Naive thymus-derived CD8-positive, alpha-beta T cell (primary cell): ENCODE measurements around the gene IFI6. TPM values are rescaled to one million over a fixed set of nuclear protein-coding genes. Genes with fewer than 3 reads are reported as not detected.
"Not testable (repeated sequence)": the region's sequence is repeated elsewhere in the genome, so short reads cannot be mapped to it uniquely, and the experiment has no call there.

Experiments
- ATAC-seq, 2 donors: fragments of 150-1000 bp; cut with Tn5 transposase in 1 of 2; sonication (Bioruptor Pico), chemical (Tn5 transposase) in 1 of 2; 1 replicate in 1 of 2; 2 replicates in 1 of 2; pipeline ENCODE4 v1.10.0; 2021; ENCODE audit warnings: mild to moderate bottlenecking in 2 of 2, moderate library complexity in 2 of 2
- POLR2A ChIA-PET: fragments of 350-600 bp; sonication (Branson Sonifier 250); formaldehyde crosslinking; loops from one replicate; lab custom pipeline; 2021; ENCODE audit warnings: antibody characterized with exemption; lab: Charles Lee
- DNase-seq, 10 donors: peaks; one replicate each; pipeline versions ENCODE4 v3.0.0 to v3.0.0-alpha.2; 2020 to 2022
- H3K27ac Mint-ChIP-seq, 10 donors: one replicate each; pipeline ENCODE4 v1.8.0; 2020 to 2022; ENCODE audit warnings: mild to moderate bottlenecking in 10 of 10, mixed read lengths in 10 of 10, moderate library complexity in 4 of 10, inconsistent platforms in 1 of 10
- H3K27me3 Mint-ChIP-seq, 5 donors: one replicate each; pipeline ENCODE4 v1.8.0; 2021 to 2022; ENCODE audit warnings: mixed read lengths in 5 of 5
- H3K36me3 Mint-ChIP-seq, 3 donors: one replicate each; pipeline ENCODE4 v1.8.0; 2020 to 2022; ENCODE audit warnings: mixed read lengths in 3 of 3, mild to moderate bottlenecking in 2 of 3, inconsistent platforms in 1 of 3
- H3K4me1 Mint-ChIP-seq, 4 donors: one replicate each; pipeline ENCODE4 v1.8.0; 2021 to 2022; ENCODE audit warnings: mixed read lengths in 4 of 4
- H3K4me3 Mint-ChIP-seq, 10 donors: one replicate each; pipeline ENCODE4 v1.8.0; 2020 to 2022; ENCODE audit warnings: mild to moderate bottlenecking in 10 of 10, mixed read lengths in 10 of 10, moderate library complexity in 6 of 10, inconsistent platforms in 1 of 10
- H3K9me3 Mint-ChIP-seq, 9 donors: one replicate each; pipeline ENCODE4 v1.8.0; 2020 to 2022; ENCODE audit warnings: mixed read lengths in 9 of 9, mild to moderate bottlenecking in 3 of 9, inconsistent platforms in 1 of 9, moderate library complexity in 1 of 9
- polyA plus RNA-seq, 3 donors: library from polyadenylated mRNA; unstranded; fragments of 300-500 nt; fragmentation: Illumina TruSeq; gene quantifications; one replicate each; pipeline ENCODE4 v1.2.3, GENCODE V29; 2021
- total RNA-seq, 8 experiments: library from RNA in 2 of 8; stranded (reverse) in 2 of 8; gene quantifications; one replicate each; pipeline ENCODE4 v1.2.3 and lab custom pipeline; 2021 to 2026

Gene IFI6
- total and polyA plus RNA-seq, 5 experiments from 2014 or later = 23.3 to 171 (median 145) TPM

GRCh38 chr1:27633640-27634176 is 38.3 kb downstream of the IFI6 start:
- H3K36me3 Mint-ChIP-seq = no peaks in the 10 kb centered on the region
- peak overlapping the region; percentile 72 to 92 (median 85) for H3K27ac Mint-ChIP-seq
- DNase-seq = no peak
- no peaks in the 10 kb centered on the region for H3K9me3 Mint-ChIP-seq
- POLR2A ChIA-PET = interaction anchor here (1.1 to 3.2 kb wide), 2 partner anchors 10 to 28 kb away, joined by 3 to 17 read pairs; no protein-coding TSS in a partner anchor
- H3K27me3 Mint-ChIP-seq = no peaks in the 10 kb centered on the region
- no peak for ATAC-seq
- peak overlapping the region; percentile 64 to 85 (median 74) for H3K4me3 Mint-ChIP-seq
- peaks cover 40 to 85% (median 78%) of the 10 kb centered on the region in 4 donors for H3K4me1 Mint-ChIP-seq

- POLR2A ChIA-PET = interaction anchor here (1.1 to 3.2 kb wide), 2 partner anchors 10 to 29 kb away, joined by 3 to 17 read pairs; no protein-coding TSS in a partner anchor
- Mint-ChIP-seq H3K9me3 (no peaks in the 10 kb centered on the region), H3K27me3 (no peaks in the 10 kb centered on the region), H3K4me3 (peak overlapping the region; percentile 64 to 85 (median 76)), H3K4me1 (peaks cover 41 to 85% (median 79%) of the 10 kb centered on the region in 4 donors), H3K36me3 (no peaks in the 10 kb centered on the region), H3K27ac (peak overlapping the region; percentile 80 to 92 (median 86))
- DNase-seq (no peak), ATAC-seq (no peak)
These were observed 38.7 kb downstream of the IFI6 start for GRCh38 chr1:27633298-27633610.

GRCh38 chr1:27632387-27633297 is 39.4 kb downstream of the IFI6 start:
- POLR2A ChIA-PET = interaction anchor here (0.6 to 5.0 kb wide), 6 partner anchors 11 to 151 kb away, joined by 3 to 25 read pairs (median 4); no protein-coding TSS in a partner anchor
- H3K9me3 Mint-ChIP-seq = no peaks in the 10 kb centered on the region
- H3K36me3 Mint-ChIP-seq = no peaks in the 10 kb centered on the region
- ATAC-seq (peak; percentile 45 to 66), DNase-seq (no peak)
- H3K27me3 Mint-ChIP-seq = no peaks in the 10 kb centered on the region
- peak overlapping the region; percentile 23 to 92 (median 85) for H3K27ac Mint-ChIP-seq
- peak overlapping the region; percentile 57 to 85 (median 76) for H3K4me3 Mint-ChIP-seq
- H3K4me1 Mint-ChIP-seq = peaks cover 41 to 81% (median 75%) of the 10 kb centered on the region in 4 donors

GRCh38 chr1:27630859-27631491 is 41.0 kb downstream of the IFI6 start:
- peak overlapping the region in 8 of 10 donors; percentile 28 to 85 (median 63) for H3K4me3 Mint-ChIP-seq
- POLR2A ChIA-PET = interaction anchor here (0.5 to 5.0 kb wide), 7 partner anchors 9 to 542 kb away, joined by 3 to 25 read pairs (median 4); no protein-coding TSS in a partner anchor
- H3K27me3 Mint-ChIP-seq = no peaks in the 10 kb centered on the region
- DNase-seq (no peak), ATAC-seq (no peak)
- H3K27ac Mint-ChIP-seq = peak overlapping the region in 9 of 10 donors; percentile 15 to 89 (median 47)
- H3K9me3 Mint-ChIP-seq = no peaks in the 10 kb centered on the region
- peaks cover 40 to 81% (median 71%) of the 10 kb centered on the region in 4 donors for H3K4me1 Mint-ChIP-seq
- H3K36me3 Mint-ChIP-seq = no peaks in the 10 kb centered on the region

- Mint-ChIP-seq H3K27ac (peak overlapping the region in 8 of 10 donors; percentile 0 to 81 (median 64)), H3K27me3 (no peaks in the 10 kb centered on the region), H3K4me1 (peaks cover 36 to 68% (median 58%) of the 10 kb centered on the region in 4 donors), H3K36me3 (no peaks in the 10 kb centered on the region), H3K4me3 (no peak overlapping the region), H3K9me3 (no peaks in the 10 kb centered on the region)
- DNase-seq (no peak), ATAC-seq (no peak)
- POLR2A ChIA-PET = interaction anchor here (0.6 to 5.0 kb wide), 4 partner anchors 9 to 331 kb away, joined by 3 to 25 read pairs (median 6); no protein-coding TSS in a partner anchor
These were observed 43.3 kb downstream of the IFI6 start for GRCh38 chr1:27628712-27629111.

- H3K9me3 Mint-ChIP-seq, H3K4me3 Mint-ChIP-seq, H3K27ac Mint-ChIP-seq, DNase-seq, ATAC-seq, H3K36me3 Mint-ChIP-seq, H3K27me3 Mint-ChIP-seq: not testable (repeated sequence)
- POLR2A ChIA-PET = interaction anchor here (0.6 to 5.0 kb wide), 3 partner anchors 8 to 21 kb away, joined by 3 to 25 read pairs (median 5); no protein-coding TSS in a partner anchor
- H3K4me1 Mint-ChIP-seq = peaks cover 34 to 58% (median 48%) of the 10 kb centered on the region in 4 donors
These were observed 44.3 kb downstream of the IFI6 start for GRCh38 chr1:27627733-27628132.

GRCh38 chr1:27627061-27627460 is 44.9 kb downstream of the IFI6 start:
- DNase-seq = no peak
- POLR2A ChIA-PET = interaction anchor here (1.0 kb wide), 1 partner anchor 12 kb away, joined by 4 read pairs; no protein-coding TSS in a partner anchor
- H3K27me3 Mint-ChIP-seq = no peaks in the 10 kb centered on the region
- peak overlapping the region in 3 of 10 donors; percentile 76 to 89 (median 84) for H3K27ac Mint-ChIP-seq
- no peaks in the 10 kb centered on the region for H3K36me3 Mint-ChIP-seq
- H3K4me1 Mint-ChIP-seq = peaks cover 31 to 53% (median 42%) of the 10 kb centered on the region in 4 donors
- no peak for ATAC-seq
- no peaks in the 10 kb centered on the region for H3K9me3 Mint-ChIP-seq
- H3K4me3 Mint-ChIP-seq = peak overlapping the region in 1 of 10 donors; percentile 57

GRCh38 chr1:27626031-27626935 is 45.7 kb downstream of the IFI6 start:
- ATAC-seq (no peak), DNase-seq (peak in 1 of 10 donors; percentile 35)
- Mint-ChIP-seq H3K27ac (peak overlapping the region in 5 of 10 donors; percentile 24 to 89 (median 75)), H3K4me3 (peak overlapping the region in 5 of 10 donors; percentile 17 to 85 (median 56)), H3K4me1 (peaks cover 25 to 51% (median 36%) of the 10 kb centered on the region in 4 donors), H3K36me3 (no peaks in the 10 kb centered on the region), H3K9me3 (no peaks in the 10 kb centered on the region), H3K27me3 (no peaks in the 10 kb centered on the region)
- POLR2A ChIA-PET = interaction anchor here (0.6 to 1.9 kb wide), 4 partner anchors 11 to 183 kb away, joined by 4 to 7 read pairs (median 6); no protein-coding TSS in a partner anchor

- POLR2A ChIA-PET = interaction anchor here (0.8 to 4.8 kb wide), 3 partner anchors 11 to 37 kb away, joined by 5 to 31 read pairs (median 7); no protein-coding TSS in a partner anchor
- H3K27me3 Mint-ChIP-seq = no peaks in the 10 kb centered on the region
- no peak overlapping the region for H3K4me3 Mint-ChIP-seq
- H3K9me3 Mint-ChIP-seq = no peaks in the 10 kb centered on the region
- peaks cover 20 to 46% (median 30%) of the 10 kb centered on the region in 4 donors for H3K4me1 Mint-ChIP-seq
- no peak overlapping the region for H3K27ac Mint-ChIP-seq
- DNase-seq (no peak), ATAC-seq (peak; percentile 21 to 33)
- no peaks in the 10 kb centered on the region for H3K36me3 Mint-ChIP-seq
These were observed 47.4 kb downstream of the IFI6 start for GRCh38 chr1:27624467-27625178.

- H3K4me3 Mint-ChIP-seq = peak overlapping the region in 6 of 10 donors; percentile 4 to 64 (median 48)
These were observed 48.4 kb downstream of the IFI6 start for GRCh38 chr1:27623327-27624212.

More at GRCh38 chr1:27623327-27624212, 48.4 kb downstream of the IFI6 start:
- Mint-ChIP-seq H3K4me1 (peaks cover 16 to 43% (median 30%) of the 10 kb centered on the region in 4 donors), H3K27me3 (no peaks in the 10 kb centered on the region), H3K9me3 (no peaks in the 10 kb centered on the region), H3K36me3 (no peaks in the 10 kb centered on the region), H3K27ac (peak overlapping the region in 6 of 10 donors; percentile 48 to 89 (median 68))
- no peak for DNase-seq
- POLR2A ChIA-PET = interaction anchor here (0.9 to 4.8 kb wide), 2 partner anchors 9 to 38 kb away, joined by 5 to 31 read pairs; no protein-coding TSS in a partner anchor
- peak; percentile 46 to 60 for ATAC-seq
